ENCODE data around the gene RIN3.
A peak's percentile ranks its signal among the peaks of the same experiment; 100 is the strongest.
"Not testable (repeated sequence)": the region's sequence is repeated elsewhere in the genome, so short reads cannot be mapped to it uniquely, and the experiment has no call there.

The RIN3 gene

DNA sequence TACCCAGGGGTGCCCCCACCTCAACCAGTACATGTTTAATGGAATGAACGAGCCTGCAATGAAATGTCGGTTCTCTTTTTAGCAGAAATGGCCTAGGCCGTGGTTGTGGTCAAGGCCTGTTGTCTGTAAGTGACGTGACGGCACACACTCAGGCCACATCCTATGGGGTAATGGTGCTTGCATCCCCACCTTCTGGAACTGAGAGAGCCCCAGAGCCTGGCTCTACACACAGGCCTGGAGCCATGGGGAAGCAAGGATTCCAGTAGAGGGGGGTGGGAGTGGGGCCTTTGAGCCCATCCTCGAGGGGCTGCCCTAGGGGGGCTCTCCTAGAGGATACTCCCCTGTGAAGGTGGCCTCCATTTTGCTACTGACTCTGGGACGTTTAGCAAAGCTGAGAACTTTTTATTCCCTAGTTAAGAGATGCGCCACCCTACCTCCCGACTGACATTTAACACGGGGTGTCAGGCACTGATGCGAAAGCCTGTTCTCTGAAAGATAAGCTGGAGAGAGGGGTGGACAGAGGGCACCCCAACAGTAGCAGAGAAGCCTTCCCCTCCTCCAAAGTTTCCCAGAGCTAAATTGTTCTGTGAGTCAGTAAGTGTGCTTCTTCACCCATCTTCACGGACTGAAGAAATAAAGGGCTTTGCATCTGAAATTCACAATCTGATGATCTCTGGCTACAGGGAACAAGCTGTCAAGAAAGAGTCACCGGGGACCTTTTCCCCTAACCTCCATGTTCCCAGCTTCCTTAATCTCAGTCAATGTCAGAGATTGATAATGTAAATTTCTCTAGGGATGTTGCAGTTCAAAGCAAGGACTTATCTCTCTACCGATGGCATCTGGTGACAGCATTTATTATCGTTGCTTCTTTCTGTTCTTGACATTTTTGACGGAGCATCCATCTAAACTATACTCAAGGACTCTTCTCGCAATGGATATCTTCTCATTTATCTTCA, 6.8 kb downstream of the RIN3 start:
- H3K27ac Mint-ChIP-seq: no peak overlapping the region
- H3K4me1 Mint-ChIP-seq (ENCODE audit: low read depth): peaks cover 7% of the 10 kb centered on the region
- no peak for DNase-seq (ENCODE audit: low spot score)
- peaks cover 37% of the 10 kb centered on the region for H3K27me3 Mint-ChIP-seq (ENCODE audit: low read depth)
- peaks cover 4% of the 10 kb centered on the region for H3K36me3 Mint-ChIP-seq (ENCODE audit: low read depth)
- H3K9me3 Mint-ChIP-seq: no peaks in the 10 kb centered on the region
- no peak overlapping the region for H3K4me3 Mint-ChIP-seq

DNA sequence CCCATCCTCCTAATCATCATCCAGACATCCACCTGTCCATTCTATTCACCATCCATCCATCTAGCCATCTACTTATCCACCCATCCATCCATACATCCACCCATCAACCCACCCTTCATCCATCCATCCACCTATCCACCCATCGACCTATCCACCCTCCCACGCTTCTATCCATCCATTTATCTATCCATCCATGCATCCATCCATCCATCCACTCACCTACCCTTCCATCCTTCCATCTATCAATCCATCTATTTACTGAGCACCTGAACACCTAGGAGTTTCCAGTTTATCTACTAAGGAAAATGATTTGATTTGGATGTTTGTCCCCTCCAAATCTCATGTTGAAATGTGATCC, 7.5 kb downstream of the RIN3 start:
- DNase-seq (ENCODE audit: low spot score): no peak
- Mint-ChIP-seq H3K36me3 (ENCODE audit: low read depth) (peaks cover 4% of the 10 kb centered on the region), H3K27me3 (ENCODE audit: low read depth) (peaks cover 31% of the 10 kb centered on the region), H3K4me3 (no peak overlapping the region), H3K27ac (no peak overlapping the region), H3K9me3 (no peaks in the 10 kb centered on the region), H3K4me1 (ENCODE audit: low read depth) (peaks cover 7% of the 10 kb centered on the region)

DNA sequence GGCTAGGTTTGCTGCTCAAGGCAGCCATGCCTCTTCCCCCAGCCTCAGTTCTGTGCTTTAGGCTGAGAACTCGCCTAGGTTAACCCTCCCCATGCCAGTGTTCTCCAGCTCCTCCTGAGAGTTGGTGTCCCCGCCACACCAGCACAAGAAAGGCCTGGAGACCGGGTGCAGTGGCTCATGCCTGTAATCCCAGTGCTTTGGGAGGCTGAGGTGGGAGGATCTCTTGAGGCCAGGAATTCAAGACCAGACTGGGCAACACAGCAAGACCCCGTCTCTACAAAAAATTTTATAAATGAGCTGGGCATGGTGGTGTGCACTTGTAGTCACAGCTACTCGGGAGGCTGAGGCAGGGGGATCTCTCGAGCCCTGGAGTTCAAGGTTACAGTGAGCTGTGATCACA, 10.2 kb downstream of the RIN3 start:
- peaks cover 15% of the 10 kb centered on the region for H3K27me3 Mint-ChIP-seq (ENCODE audit: low read depth)
- peaks cover 2% of the 10 kb centered on the region for H3K4me1 Mint-ChIP-seq (ENCODE audit: low read depth)
- no peak overlapping the region for H3K27ac Mint-ChIP-seq
- no peak for DNase-seq (ENCODE audit: low spot score)
- H3K4me3 Mint-ChIP-seq: no peak overlapping the region
- peaks cover 4% of the 10 kb centered on the region for H3K36me3 Mint-ChIP-seq (ENCODE audit: low read depth)
- H3K9me3 Mint-ChIP-seq: no peaks in the 10 kb centered on the region

DNA sequence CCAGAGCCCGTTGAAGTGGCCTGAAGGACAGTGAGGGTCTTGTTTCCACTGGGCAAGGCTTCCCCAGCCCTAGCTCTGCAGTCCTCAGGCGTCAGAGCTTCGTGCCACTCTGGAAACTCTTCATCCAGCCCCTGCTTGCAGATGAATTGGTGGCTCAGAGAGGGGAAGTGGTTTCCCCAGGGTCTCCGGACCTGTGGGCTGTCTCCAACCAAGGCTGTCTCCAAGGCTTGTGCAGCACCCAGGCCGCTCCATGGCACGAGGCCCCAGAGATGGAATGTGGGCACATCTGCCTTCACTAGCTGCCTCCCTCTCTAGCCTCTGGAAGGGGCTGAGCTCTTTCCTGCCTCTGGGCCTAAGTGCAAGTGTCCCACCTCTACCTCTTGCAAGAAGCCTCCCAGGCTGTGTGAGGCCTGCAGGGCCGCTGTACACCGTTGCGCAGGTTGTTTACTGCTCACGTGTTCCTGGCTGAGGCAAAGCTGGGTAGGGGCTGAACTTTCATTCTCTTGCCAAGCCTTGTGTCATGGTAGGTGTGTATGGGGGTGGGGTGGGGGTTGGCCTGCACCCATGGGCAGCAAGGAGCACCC, 11.1 kb downstream of the RIN3 start:
- H3K27ac Mint-ChIP-seq: no peak overlapping the region
- H3K27me3 Mint-ChIP-seq (ENCODE audit: low read depth): peaks cover 15% of the 10 kb centered on the region
- H3K9me3 Mint-ChIP-seq: no peaks in the 10 kb centered on the region
- no peak for DNase-seq (ENCODE audit: low spot score)
- H3K4me1 Mint-ChIP-seq (ENCODE audit: low read depth): peaks cover 3% of the 10 kb centered on the region
- H3K36me3 Mint-ChIP-seq (ENCODE audit: low read depth): peaks cover 4% of the 10 kb centered on the region
- no peak overlapping the region for H3K4me3 Mint-ChIP-seq

DNA sequence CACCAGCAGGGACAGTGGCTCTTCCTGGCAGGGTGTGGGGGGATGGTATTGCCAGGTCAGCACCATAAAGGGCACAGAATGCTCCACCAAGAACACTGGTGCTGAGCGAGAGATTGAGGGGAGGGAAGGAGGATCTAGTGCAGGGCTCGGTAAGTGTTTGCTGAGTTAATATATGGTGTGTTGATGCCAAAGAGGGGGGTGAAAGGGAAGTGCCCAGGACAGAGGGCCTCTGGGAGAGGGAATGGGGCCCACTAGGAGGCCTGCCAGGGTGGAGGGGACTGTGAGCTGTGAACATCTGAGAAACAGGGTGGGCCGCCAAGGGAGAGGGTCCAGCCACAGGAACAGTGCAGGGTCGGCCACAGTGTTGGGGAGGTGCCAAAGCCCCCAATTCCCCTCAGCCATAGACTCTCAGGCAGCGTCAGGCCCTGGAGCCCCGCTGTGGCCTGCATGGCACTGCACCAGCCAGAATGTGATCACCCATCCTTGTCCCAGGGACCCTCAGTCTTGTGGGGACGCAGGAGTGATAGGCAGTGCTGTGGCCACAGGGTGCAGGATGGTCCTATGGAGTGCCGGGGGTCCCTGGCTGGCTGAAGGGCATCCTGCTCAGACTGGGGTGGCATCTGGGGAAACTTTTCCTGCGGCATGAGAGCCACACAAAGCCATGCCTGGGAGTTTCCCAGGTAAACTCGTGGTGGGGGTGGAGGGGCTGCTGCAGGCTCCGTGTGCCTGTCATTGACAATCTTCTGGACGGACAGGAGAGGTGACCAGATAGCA, 11.9 kb downstream of the RIN3 start:
- DNase-seq (ENCODE audit: low spot score): no peak
- Mint-ChIP-seq H3K9me3 (no peaks in the 10 kb centered on the region), H3K27ac (no peak overlapping the region), H3K27me3 (ENCODE audit: low read depth) (peaks cover 15% of the 10 kb centered on the region), H3K4me3 (no peak overlapping the region), H3K4me1 (ENCODE audit: low read depth) (peaks cover 8% of the 10 kb centered on the region), H3K36me3 (ENCODE audit: low read depth) (peaks cover 4% of the 10 kb centered on the region)

DNA sequence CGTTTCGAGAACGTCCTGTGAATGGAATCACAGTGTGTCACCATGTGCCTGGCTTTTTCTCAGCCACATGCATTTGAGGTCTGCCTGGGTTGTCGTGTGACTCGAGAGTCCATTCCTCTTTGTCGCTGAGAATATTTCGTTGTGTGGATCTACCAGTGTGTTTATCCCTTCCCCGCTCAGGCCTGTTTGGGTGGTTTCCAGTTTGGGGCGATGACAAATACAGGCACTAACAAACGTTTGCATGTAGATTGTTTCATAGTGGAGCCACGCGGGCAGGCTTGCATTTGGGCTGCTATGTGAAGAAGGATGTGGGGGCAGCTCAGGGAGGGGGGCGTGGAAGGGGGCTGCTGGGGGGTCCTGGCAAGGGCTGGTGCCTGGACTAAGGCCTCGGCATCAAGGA, 14.1 kb downstream of the RIN3 start:
- Mint-ChIP-seq H3K9me3 (no peaks in the 10 kb centered on the region), H3K36me3 (ENCODE audit: low read depth) (no peaks in the 10 kb centered on the region), H3K4me3 (no peak overlapping the region), H3K27me3 (ENCODE audit: low read depth) (peaks cover 4% of the 10 kb centered on the region), H3K27ac (no peak overlapping the region), H3K4me1 (ENCODE audit: low read depth) (peaks cover 13% of the 10 kb centered on the region)
- DNase-seq (ENCODE audit: low spot score): no peak

DNA sequence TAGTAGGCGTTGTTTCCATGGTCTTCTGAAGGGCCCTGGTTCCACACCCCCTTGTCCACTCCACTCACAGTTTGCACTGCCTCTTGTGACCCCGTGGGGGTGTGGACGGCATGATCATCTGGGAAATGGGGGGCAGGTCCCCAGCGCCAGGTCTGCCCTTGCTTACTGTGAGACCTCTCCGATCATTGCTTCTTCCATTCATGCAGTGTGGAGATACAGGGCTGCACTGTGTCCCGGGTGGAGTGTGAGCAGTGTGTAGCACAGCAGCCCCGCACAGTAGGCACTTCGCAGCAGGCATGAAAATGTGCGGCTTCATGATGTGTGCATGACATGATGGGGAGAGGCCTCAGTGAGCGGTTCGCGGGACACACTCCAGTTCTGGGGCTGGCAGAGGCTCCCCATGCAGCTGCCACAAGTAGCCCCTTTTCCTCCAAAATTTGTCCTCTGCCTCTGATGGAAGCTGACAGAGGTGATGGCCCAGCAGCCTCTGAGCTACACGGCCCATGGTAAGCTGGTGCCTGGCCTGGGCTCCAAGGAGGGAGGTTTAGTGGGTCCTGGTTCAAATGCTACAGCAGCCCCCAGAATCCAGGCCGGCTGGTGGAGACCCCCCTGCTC, 15.0 kb downstream of the RIN3 start:
- no peaks in the 10 kb centered on the region for H3K36me3 Mint-ChIP-seq (ENCODE audit: low read depth)
- DNase-seq (ENCODE audit: low spot score): no peak
- peaks cover 10% of the 10 kb centered on the region for H3K27me3 Mint-ChIP-seq (ENCODE audit: low read depth)
- H3K27ac Mint-ChIP-seq: no peak overlapping the region
- H3K4me3 Mint-ChIP-seq: no peak overlapping the region
- H3K9me3 Mint-ChIP-seq: no peaks in the 10 kb centered on the region
- H3K4me1 Mint-ChIP-seq (ENCODE audit: low read depth): peaks cover 13% of the 10 kb centered on the region

DNA sequence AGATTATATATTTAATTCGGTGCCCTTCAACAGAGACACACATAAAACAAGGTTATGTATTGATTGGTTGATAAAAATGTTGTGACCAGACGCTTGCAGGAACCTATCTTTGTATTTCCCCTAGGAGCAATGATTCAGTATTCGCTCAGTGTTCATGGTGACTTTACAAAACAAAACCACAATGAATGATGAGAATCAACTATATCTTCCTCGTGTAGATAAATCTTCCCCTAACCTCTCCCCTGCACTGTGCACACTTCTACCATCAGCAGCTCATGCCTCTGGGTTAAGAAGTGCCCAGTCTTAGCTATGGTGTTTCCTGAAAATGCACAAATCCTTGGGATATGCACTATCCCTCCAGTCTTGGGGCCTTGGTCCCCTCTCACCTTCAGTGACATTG, 16.3 kb downstream of the RIN3 start:
- Mint-ChIP-seq H3K36me3 (ENCODE audit: low read depth) (no peaks in the 10 kb centered on the region), H3K4me1 (ENCODE audit: low read depth) (peaks cover 16% of the 10 kb centered on the region), H3K9me3 (no peaks in the 10 kb centered on the region), H3K4me3 (no peak overlapping the region), H3K27me3 (ENCODE audit: low read depth) (peaks cover 14% of the 10 kb centered on the region), H3K27ac (peak overlapping the region; percentile 2)
- DNase-seq (ENCODE audit: low spot score): no peak

DNA sequence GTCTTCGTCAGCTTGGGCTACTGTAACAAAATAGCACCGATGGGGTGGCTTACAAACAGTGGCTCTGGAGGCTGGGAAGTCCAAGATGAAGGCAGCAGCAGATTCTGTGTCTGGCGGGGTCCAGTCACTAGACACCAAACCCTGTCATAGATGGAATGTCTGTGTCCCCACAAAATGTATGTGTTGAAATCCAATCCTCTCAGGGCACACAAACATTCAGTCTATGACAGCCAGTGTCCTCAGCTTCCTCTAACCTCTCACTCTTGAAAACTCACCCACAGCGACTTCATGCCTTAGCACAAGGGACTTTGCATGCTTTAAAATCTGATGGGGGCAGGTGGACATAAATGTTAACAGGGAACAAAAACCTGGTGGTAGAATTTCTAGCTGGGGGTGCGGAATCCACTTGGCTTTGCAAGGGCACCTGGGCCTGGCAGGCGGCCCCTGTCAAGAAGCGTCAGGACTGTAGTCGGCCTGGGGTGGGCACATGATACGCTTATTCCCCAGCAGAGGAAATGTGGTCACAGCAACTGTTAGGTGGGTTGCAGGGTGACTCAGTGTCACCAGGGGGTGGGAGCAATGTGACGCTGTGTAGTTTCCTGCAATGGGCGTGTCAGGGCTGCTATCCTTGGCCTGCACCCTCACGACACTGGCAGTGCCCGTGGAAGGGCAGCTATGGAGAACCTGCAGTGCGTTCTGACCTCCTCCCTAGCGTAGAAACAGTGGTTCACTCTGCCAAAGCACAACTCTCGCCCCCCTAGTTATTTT, 17.7 kb downstream of the RIN3 start:
- DNase-seq (ENCODE audit: low spot score): peak; percentile 26
- Mint-ChIP-seq H3K36me3 (ENCODE audit: low read depth) (no peaks in the 10 kb centered on the region), H3K4me1 (ENCODE audit: low read depth) (peaks cover 27% of the 10 kb centered on the region), H3K4me3 (no peak overlapping the region), H3K27me3 (ENCODE audit: low read depth) (peaks cover 25% of the 10 kb centered on the region), H3K27ac (peak overlapping the region; percentile 14), H3K9me3 (no peaks in the 10 kb centered on the region)

DNA sequence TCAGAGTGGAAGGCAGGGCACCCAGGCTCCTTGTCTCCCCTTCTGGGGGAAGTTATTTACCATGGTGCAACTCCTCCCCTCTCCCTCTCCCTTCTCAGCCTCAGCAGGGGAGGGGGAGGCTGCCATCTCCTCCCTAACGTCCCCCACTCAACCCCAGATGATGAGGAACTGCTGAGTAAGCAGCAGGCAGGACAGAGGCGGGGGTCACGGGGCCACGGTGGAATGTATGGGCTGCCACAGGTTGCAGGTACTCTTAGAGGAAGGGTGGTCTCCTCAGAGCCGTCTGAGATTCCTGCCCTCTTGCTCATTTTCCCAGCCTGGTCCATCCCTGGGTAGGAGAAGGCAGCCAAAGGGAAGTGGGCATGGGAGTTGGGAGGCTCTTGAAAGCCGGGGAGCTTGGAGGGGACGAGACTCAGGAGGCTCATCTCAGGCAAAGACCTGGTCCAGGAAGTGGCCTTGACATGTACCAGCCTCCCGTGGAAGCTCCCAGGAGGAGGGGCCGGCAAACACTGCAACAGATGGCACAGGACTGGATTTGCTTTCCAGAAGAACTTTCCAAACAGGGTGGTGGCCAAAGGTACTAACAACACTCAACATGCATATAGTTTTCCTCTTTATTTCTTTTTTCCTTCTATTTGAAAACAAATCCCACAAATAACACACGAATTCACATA, 19.0 kb downstream of the RIN3 start:
- Mint-ChIP-seq H3K36me3 (ENCODE audit: low read depth) (no peaks in the 10 kb centered on the region), H3K4me3 (no peak overlapping the region), H3K4me1 (ENCODE audit: low read depth) (peaks cover 27% of the 10 kb centered on the region), H3K27me3 (ENCODE audit: low read depth) (peaks cover 26% of the 10 kb centered on the region), H3K27ac (no peak overlapping the region), H3K9me3 (no peaks in the 10 kb centered on the region)
- DNase-seq (ENCODE audit: low spot score): no peak

DNA sequence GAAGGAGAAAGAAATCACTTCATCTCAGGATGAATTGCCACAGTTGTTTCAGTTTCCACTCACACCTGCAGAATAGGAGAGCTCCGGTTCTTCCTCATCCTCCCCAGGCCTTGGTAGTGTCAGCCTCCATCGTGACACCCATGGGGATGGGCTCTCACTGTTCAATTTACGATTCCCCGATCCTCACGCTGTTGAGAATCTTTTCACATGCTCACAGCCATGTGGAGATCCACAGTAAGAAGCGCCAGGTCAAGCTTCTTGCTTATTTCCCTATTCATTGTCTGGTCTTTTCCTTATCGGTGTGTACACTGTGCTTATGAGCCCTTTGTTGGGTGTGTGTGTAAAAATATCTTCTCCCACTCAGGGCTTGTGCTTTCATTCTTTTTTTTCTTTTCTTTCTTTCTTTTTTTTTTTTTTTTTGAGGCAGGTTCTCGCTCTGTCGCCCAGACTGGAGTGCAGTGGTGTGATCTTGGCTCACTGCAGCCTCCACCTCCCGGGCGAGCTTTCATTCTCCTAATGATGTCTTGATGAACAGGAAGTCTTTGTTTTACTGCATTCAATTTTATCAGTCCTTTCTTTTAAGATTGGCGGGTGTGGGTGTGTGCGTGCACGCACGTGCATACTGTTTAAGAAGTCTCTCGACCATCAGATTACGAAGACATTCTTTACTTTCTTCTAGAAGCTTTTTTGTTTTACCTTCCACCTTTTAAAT, 21.5 kb downstream of the RIN3 start:
- H3K36me3 Mint-ChIP-seq (ENCODE audit: low read depth): no peaks in the 10 kb centered on the region
- peak overlapping the region; percentile 57 for H3K4me3 Mint-ChIP-seq
- DNase-seq (ENCODE audit: low spot score): no peak
- no peaks in the 10 kb centered on the region for H3K9me3 Mint-ChIP-seq
- H3K27me3 Mint-ChIP-seq (ENCODE audit: low read depth): peaks cover 24% of the 10 kb centered on the region
- H3K27ac Mint-ChIP-seq: peak overlapping the region; percentile 66
- H3K4me1 Mint-ChIP-seq (ENCODE audit: low read depth): peaks cover 25% of the 10 kb centered on the region

DNA sequence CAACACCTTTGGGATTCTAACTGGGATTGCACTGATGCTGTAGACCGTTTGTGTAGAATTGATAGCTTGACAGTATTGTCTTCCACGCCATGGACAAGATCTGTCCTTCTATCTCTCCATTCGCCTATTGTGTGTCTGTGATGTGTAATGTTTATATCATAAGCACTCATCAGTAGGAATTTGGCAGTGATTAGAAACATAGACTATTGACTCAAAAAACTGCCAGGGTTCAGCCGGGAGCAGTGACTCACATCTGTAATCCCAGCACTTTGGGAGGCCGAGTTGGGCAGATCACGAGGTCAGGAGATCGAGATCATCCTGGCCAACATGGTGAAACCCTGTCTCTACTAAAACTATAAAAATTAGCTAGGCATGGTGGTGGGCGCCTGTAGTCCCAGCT, 22.6 kb downstream of the RIN3 start:
- not testable (repeated sequence) for DNase-seq (ENCODE audit: low spot score); H3K9me3 Mint-ChIP-seq; H3K27ac Mint-ChIP-seq; H3K4me3 Mint-ChIP-seq; H3K36me3 Mint-ChIP-seq (ENCODE audit: low read depth)
- peaks cover 21% of the 10 kb centered on the region for H3K4me1 Mint-ChIP-seq (ENCODE audit: low read depth)
- H3K27me3 Mint-ChIP-seq (ENCODE audit: low read depth): peaks cover 27% of the 10 kb centered on the region

All from T-helper 2 cell treated with Interferon-gamma antibody and Interleukin-4, amounts not matched to agents 5 μg/mL and 100 μg/mL, for 36 hours (primary cell).